Uterus (tissue), 2 donors: Measurements from ENCODE around the gene CRABP2.

ENCODE experiments used
- POLR2A ChIP-seq, 2 donors: fragments of 450-650 bp; IDR thresholded peaks; one replicate each; pipeline ENCODE4 v1.6.1; 2016; ENCODE audit warnings: antibody characterized with exemption in 2 of 2, mild to moderate bottlenecking in 1 of 2, moderate library complexity in 1 of 2
- TF ChIP-seq, protein P1 (sequence below), 4 experiments: fragments of 200-600 bp in 2 of 4; fragments of 450-650 bp in 2 of 4; sonication (generic) in 2 of 4; IDR thresholded peaks; one replicate each; pipeline ENCODE4 v1.5.1; 2016 to 2019; ENCODE audit warnings: antibody characterized with exemption in 4 of 4, mild to moderate bottlenecking in 2 of 4, moderate library complexity in 1 of 4

DNA sequence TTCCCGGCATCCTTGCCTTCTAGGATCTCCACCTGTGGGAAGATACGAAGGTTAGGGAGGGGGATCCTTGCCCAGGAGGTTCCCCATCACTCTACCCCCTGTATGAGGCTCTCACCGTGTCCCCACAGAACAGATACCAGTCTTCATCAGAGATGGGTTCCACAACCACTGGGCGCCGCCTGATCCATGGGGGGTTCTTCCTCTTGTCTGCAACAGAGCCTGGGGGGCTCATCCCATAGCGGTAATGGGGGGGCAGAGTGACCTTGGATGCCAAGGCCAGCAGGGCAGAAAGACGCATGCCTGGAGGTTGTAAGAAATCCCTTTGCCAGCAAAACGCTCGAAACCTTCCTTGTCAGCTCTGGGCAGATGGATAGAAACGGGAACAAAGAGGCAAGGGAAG, 33.0 kb upstream of the CRABP2 start:
- no peak for TF ChIP-seq POLR2A (IDR thresholded peaks at IDR 0.05)
- TF ChIP-seq, protein P1, sequence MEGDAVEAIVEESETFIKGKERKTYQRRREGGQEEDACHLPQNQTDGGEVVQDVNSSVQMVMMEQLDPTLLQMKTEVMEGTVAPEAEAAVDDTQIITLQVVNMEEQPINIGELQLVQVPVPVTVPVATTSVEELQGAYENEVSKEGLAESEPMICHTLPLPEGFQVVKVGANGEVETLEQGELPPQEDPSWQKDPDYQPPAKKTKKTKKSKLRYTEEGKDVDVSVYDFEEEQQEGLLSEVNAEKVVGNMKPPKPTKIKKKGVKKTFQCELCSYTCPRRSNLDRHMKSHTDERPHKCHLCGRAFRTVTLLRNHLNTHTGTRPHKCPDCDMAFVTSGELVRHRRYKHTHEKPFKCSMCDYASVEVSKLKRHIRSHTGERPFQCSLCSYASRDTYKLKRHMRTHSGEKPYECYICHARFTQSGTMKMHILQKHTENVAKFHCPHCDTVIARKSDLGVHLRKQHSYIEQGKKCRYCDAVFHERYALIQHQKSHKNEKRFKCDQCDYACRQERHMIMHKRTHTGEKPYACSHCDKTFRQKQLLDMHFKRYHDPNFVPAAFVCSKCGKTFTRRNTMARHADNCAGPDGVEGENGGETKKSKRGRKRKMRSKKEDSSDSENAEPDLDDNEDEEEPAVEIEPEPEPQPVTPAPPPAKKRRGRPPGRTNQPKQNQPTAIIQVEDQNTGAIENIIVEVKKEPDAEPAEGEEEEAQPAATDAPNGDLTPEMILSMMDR (IDR thresholded peaks at IDR 0.05) = no peak
